Gastroesophageal sphincter (tissue), 3 donors: ENCODE measurements around the gene RAP1GAP2.

ENCODE experiments used
- EP300 ChIP-seq: sonication (generic); formaldehyde crosslinking; IDR thresholded peaks from one replicate; pipeline ENCODE4 v1.6.1; 2017; ENCODE audit warnings: antibody characterized with exemption, mild to moderate bottlenecking
- POLR2A ChIP-seq, 2 donors: fragments of 450-650 bp; IDR thresholded peaks; one replicate each; pipeline ENCODE4 v1.6.1; 2017; ENCODE audit warnings: antibody characterized with exemption in 2 of 2, mild to moderate bottlenecking in 2 of 2, moderate library complexity in 1 of 2
- POLR2AphosphoS5 ChIP-seq: sonication (generic); formaldehyde crosslinking; IDR thresholded peaks from one replicate; pipeline ENCODE4 v1.6.1; 2017; ENCODE audit warnings: antibody characterized with exemption
- TF ChIP-seq, protein P1 (sequence below), 4 experiments: fragments of 200-600 bp in 2 of 4; fragments of 450-650 bp in 2 of 4; sonication (generic) in 1 of 4; IDR thresholded peaks; one replicate each; pipeline ENCODE4 v1.5.1; 2017 to 2019; ENCODE audit warnings: antibody characterized with exemption in 4 of 4, mild to moderate bottlenecking in 2 of 4, moderate library complexity in 2 of 4

DNA sequence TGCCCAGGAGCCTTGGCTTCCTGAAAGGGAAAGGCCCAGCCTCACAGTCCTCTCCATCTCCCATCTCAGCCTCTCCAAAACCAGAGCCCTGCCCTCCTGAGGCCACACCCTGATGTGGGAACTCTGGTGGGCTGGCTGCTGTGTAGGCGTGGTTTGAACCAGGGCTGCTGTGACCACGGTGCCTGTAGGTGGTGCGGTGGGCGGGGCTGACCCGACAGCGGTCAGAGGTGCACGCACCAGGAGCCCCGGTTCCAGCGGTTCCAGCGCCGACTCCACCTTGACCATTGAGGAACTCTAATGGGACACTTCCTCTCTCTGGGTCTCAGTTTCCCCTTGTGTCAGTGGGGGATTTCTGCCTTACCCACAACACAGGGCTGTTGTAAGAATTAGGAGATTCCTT lies 2.4 kb downstream of the RAP1GAP2 start:
- no peak for TF ChIP-seq POLR2A (IDR thresholded peaks at IDR 0.05)
- TF ChIP-seq, protein P1, sequence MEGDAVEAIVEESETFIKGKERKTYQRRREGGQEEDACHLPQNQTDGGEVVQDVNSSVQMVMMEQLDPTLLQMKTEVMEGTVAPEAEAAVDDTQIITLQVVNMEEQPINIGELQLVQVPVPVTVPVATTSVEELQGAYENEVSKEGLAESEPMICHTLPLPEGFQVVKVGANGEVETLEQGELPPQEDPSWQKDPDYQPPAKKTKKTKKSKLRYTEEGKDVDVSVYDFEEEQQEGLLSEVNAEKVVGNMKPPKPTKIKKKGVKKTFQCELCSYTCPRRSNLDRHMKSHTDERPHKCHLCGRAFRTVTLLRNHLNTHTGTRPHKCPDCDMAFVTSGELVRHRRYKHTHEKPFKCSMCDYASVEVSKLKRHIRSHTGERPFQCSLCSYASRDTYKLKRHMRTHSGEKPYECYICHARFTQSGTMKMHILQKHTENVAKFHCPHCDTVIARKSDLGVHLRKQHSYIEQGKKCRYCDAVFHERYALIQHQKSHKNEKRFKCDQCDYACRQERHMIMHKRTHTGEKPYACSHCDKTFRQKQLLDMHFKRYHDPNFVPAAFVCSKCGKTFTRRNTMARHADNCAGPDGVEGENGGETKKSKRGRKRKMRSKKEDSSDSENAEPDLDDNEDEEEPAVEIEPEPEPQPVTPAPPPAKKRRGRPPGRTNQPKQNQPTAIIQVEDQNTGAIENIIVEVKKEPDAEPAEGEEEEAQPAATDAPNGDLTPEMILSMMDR (IDR thresholded peaks at IDR 0.05), result no peak
- TF ChIP-seq EP300, result no peak
- no peak for TF ChIP-seq POLR2AphosphoS5
